ENCODE results near the gene CKMT2. TPM values are rescaled to one million over a fixed set of nuclear protein-coding genes. Genes with fewer than 3 reads are reported as not detected.

Gene CKMT2
- total RNA-seq, 1 experiment from 2014 or later, result not detected

DNA sequence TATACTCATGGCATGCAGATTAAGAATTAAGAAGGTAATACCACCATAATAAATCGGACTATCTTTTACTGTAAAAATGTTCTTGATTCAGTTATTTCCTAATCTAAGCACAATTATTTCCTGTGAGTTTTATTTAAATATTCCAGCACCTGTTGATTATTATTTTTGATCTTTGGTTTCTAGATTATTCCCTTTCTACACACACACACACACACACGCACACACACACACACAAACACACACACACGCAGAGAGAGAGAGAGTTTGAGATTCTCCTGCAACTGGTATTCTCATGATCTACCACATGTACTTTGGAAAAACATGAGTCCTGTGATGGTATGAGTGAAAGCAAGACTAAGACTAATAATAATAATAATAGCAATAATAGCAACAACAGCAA is 17.0 kb upstream of the CKMT2 start:
- Histone ChIP-seq H3K9me3 (no peaks in the 10 kb centered on the region), H3K36me3 (ENCODE audit: control insufficient read depth, insufficient read depth, low read length) (no peaks in the 10 kb centered on the region), H3K27me3 (replicated peaks; ENCODE audit: control insufficient read depth, insufficient read depth, low read length) (no peaks in the 10 kb centered on the region), H3K4me1 (no peaks in the 10 kb centered on the region), H3K4me3 (ENCODE audit: low read depth, low read length) (no peak overlapping the region)
- no TSS peak for BruUV-seq (replicated peaks)
- intact Hi-C loops (cut with micrococcal nuclease; ENCODE audit: unreplicated experiment), result no loop called here
- no peaks in the 10 kb centered on the region for H3K4me1 Mint-ChIP-seq (ENCODE audit: low read depth, unreplicated experiment)
- no peak overlapping the region for H3K27ac Mint-ChIP-seq (ENCODE audit: unreplicated experiment)
- POLR2A ChIA-PET, result no interaction called here
- CTCF ChIA-PET, result no interaction called here
- DNase-seq, result no peak
- no peak overlapping the region for H3K4me3 Mint-ChIP-seq (ENCODE audit: unreplicated experiment)
- H3K9me3 Mint-ChIP-seq (ENCODE audit: unreplicated experiment), result no peaks in the 10 kb centered on the region
- H3K27me3 Mint-ChIP-seq (ENCODE audit: insufficient read depth, unreplicated experiment), result no peaks in the 10 kb centered on the region
- H3K36me3 Mint-ChIP-seq (ENCODE audit: insufficient read depth, unreplicated experiment), result peaks cover 11% of the 10 kb centered on the region
- TF ChIP-seq, protein P1, sequence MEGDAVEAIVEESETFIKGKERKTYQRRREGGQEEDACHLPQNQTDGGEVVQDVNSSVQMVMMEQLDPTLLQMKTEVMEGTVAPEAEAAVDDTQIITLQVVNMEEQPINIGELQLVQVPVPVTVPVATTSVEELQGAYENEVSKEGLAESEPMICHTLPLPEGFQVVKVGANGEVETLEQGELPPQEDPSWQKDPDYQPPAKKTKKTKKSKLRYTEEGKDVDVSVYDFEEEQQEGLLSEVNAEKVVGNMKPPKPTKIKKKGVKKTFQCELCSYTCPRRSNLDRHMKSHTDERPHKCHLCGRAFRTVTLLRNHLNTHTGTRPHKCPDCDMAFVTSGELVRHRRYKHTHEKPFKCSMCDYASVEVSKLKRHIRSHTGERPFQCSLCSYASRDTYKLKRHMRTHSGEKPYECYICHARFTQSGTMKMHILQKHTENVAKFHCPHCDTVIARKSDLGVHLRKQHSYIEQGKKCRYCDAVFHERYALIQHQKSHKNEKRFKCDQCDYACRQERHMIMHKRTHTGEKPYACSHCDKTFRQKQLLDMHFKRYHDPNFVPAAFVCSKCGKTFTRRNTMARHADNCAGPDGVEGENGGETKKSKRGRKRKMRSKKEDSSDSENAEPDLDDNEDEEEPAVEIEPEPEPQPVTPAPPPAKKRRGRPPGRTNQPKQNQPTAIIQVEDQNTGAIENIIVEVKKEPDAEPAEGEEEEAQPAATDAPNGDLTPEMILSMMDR (IDR thresholded peaks at IDR 0.05; ENCODE audit: insufficient read depth in 1 of 2, low read depth in 1 of 2, low read length in 1 of 2, severe bottlenecking in 1 of 2, unreplicated experiment in 1 of 2), result no peak

GRCh38 chr5:81219389-81219788 is 13.7 kb upstream of the CKMT2 start:
- no peaks in the 10 kb centered on the region for H3K9me3 ChIP-seq
- Mint-ChIP-seq H3K4me3 (ENCODE audit: unreplicated experiment) (no peak overlapping the region), H3K36me3 (ENCODE audit: insufficient read depth, unreplicated experiment) (no peaks in the 10 kb centered on the region), H3K9me3 (ENCODE audit: unreplicated experiment) (no peaks in the 10 kb centered on the region), H3K4me1 (ENCODE audit: low read depth, unreplicated experiment) (no peaks in the 10 kb centered on the region), H3K27ac (ENCODE audit: unreplicated experiment) (no peak overlapping the region), H3K27me3 (ENCODE audit: insufficient read depth, unreplicated experiment) (no peaks in the 10 kb centered on the region)
- no peak for DNase-seq
- ChIA-PET POLR2A (no interaction called here), CTCF (no interaction called here)
- no TSS peak for BruUV-seq (replicated peaks)
- H3K4me3 ChIP-seq (ENCODE audit: low read depth, low read length), result no peak overlapping the region
- H3K4me1 ChIP-seq, result no peaks in the 10 kb centered on the region
- intact Hi-C loops (cut with micrococcal nuclease; ENCODE audit: unreplicated experiment), result no loop called here
- TF ChIP-seq, protein P1 (IDR thresholded peaks at IDR 0.05; ENCODE audit: insufficient read depth in 1 of 2, low read depth in 1 of 2, low read length in 1 of 2, severe bottlenecking in 1 of 2, unreplicated experiment in 1 of 2), result no peak
- no peaks in the 10 kb centered on the region for H3K27me3 ChIP-seq (replicated peaks; ENCODE audit: control insufficient read depth, insufficient read depth, low read length)
- H3K36me3 ChIP-seq (ENCODE audit: control insufficient read depth, insufficient read depth, low read length), result no peaks in the 10 kb centered on the region

- Mint-ChIP-seq H3K36me3 (ENCODE audit: insufficient read depth, unreplicated experiment) (peaks cover 7% of the 10 kb centered on the region), H3K27ac (ENCODE audit: unreplicated experiment) (no peak overlapping the region), H3K9me3 (ENCODE audit: unreplicated experiment) (no peaks in the 10 kb centered on the region), H3K27me3 (ENCODE audit: insufficient read depth, unreplicated experiment) (no peaks in the 10 kb centered on the region), H3K4me3 (ENCODE audit: unreplicated experiment) (no peak overlapping the region), H3K4me1 (ENCODE audit: low read depth, unreplicated experiment) (no peaks in the 10 kb centered on the region)
- ChIA-PET POLR2A (no interaction called here), CTCF (no interaction called here)
- H3K27me3 ChIP-seq (replicated peaks; ENCODE audit: control insufficient read depth, insufficient read depth, low read length), result no peaks in the 10 kb centered on the region
- H3K9me3 ChIP-seq, result no peaks in the 10 kb centered on the region
- intact Hi-C loops (cut with micrococcal nuclease; ENCODE audit: unreplicated experiment), result no loop called here
- BruUV-seq (replicated peaks), result no TSS peak
- H3K36me3 ChIP-seq (ENCODE audit: control insufficient read depth, insufficient read depth, low read length), result no peaks in the 10 kb centered on the region
- no peak overlapping the region for H3K4me3 ChIP-seq (ENCODE audit: low read depth, low read length)
- TF ChIP-seq, protein P1 (IDR thresholded peaks at IDR 0.05; ENCODE audit: insufficient read depth in 1 of 2, low read depth in 1 of 2, low read length in 1 of 2, severe bottlenecking in 1 of 2, unreplicated experiment in 1 of 2), result no peak
- H3K4me1 ChIP-seq, result no peaks in the 10 kb centered on the region
- no peak for DNase-seq
Measured at GRCh38 chr5:81222285-81222684, 10.8 kb upstream of the CKMT2 start.

All from Caco-2 (cell line).